HUES6 (cell line): ENCODE data around the gene EXT2.

Experiments used
- H3K27ac ChIP-seq: 2 replicates; pipeline ENCODE4 v1.7.0; 2013; ENCODE audit warnings: low read depth, mild to moderate bottlenecking, low read length, inconsistent platforms
- H3K27me3 ChIP-seq: 2 replicates; pipeline ENCODE4 v1.6.1; 2013; ENCODE audit warnings: low read length; ENCODE audit not compliant: control insufficient read depth, insufficient read depth
- H3K36me3 ChIP-seq: 2 replicates; pipeline ENCODE4 v1.6.1; 2013; ENCODE audit warnings: low read length; ENCODE audit not compliant: control insufficient read depth, insufficient read depth
- H3K4me1 ChIP-seq: 2 replicates; pipeline ENCODE4 v1.6.1; 2013; ENCODE audit warnings: low read length; ENCODE audit not compliant: control insufficient read depth, insufficient read depth
- H3K4me3 ChIP-seq: 2 replicates; pipeline ENCODE4 v1.5.1; 2013; ENCODE audit warnings: low read depth, low read length
- H3K9ac ChIP-seq: one replicate; pipeline ENCODE4 v1.6.1; 2013; ENCODE audit warnings: mild to moderate bottlenecking, low read length
- H3K9me3 ChIP-seq: 2 replicates; pipeline ENCODE4 v1.6.1; 2013; ENCODE audit warnings: low read depth, low read length; ENCODE audit not compliant: control insufficient read depth, insufficient read depth

Gene EXT2

DNA sequence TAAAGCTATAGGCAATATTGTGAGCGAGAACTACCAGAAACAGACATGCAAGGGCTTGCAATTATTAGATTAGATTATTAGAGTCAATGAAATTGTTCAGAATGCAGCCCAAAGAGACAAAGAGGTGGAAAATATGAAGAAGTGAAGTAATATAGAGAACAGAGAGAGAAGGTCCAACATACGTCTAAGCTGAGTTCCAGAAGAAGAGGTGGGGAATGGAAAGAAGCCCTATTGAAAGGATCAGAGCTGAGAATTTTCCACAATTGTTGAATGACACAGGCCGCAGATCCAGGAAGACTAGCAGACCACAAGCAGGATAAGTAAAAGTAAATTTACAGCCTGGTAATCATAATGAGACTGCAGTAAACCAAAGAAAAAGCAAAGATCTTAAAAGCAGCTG lies 93.2 kb downstream of the EXT2 start:
- H3K27ac ChIP-seq = no peak overlapping the region
- H3K4me3 ChIP-seq = no peak overlapping the region
- H3K36me3 ChIP-seq = peaks cover 13% of the 10 kb centered on the region; the same call in 1 of the 2 replicates
- no peaks in the 10 kb centered on the region for H3K27me3 ChIP-seq
- no peak overlapping the region for H3K9ac ChIP-seq
- H3K4me1 ChIP-seq = peaks cover 13% of the 10 kb centered on the region
- H3K9me3 ChIP-seq = peaks cover 23% of the 10 kb centered on the region

DNA sequence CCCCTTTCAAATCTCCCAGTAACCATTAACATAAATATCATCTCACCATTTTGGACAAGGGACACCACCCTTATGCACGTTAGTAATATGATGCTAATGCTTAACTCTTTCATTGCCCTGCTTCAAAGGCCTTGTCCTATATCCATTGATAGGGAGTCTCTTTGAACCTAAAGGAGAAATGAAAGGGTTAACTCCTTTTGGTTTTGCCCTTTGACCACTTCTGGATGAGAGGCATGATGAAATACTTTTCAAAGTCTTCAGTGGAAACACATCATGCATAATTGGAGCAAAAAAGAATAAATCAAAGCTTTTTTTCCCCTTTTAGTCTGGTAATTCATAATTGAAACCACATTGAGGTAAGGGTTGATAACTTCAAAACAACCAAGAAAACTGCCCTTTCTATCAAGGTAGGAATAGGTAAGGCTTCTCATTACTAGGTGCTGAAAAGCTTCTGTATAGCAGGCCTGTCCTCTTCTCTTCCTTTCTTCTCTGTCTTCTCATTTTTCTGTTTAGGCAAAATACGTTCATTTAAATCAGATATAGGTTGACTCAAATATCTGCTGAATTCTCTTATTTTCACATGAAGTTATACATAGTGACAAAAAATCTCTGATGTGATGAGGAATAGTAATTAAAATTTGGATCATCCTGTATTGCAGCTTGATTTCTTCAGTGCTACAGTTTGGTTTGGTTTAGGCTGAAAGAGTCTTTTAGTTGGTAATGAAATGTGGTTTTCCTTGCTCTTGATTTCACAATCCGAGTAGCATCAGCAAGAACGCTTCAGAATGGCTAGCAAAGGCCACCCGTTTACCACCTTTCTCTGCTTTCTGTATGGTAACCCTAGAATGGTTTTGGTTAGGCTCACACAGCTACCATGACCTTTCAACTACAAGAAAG lies 94.8 kb downstream of the EXT2 start:
- Histone ChIP-seq H3K4me1 (peaks cover 13% of the 10 kb centered on the region), H3K27ac (no peak overlapping the region), H3K4me3 (no peak overlapping the region), H3K27me3 (no peaks in the 10 kb centered on the region), H3K9ac (no peak overlapping the region), H3K9me3 (peaks cover 24% of the 10 kb centered on the region), H3K36me3 (peaks cover 13% of the 10 kb centered on the region; the same call in 1 of the 2 replicates)

DNA sequence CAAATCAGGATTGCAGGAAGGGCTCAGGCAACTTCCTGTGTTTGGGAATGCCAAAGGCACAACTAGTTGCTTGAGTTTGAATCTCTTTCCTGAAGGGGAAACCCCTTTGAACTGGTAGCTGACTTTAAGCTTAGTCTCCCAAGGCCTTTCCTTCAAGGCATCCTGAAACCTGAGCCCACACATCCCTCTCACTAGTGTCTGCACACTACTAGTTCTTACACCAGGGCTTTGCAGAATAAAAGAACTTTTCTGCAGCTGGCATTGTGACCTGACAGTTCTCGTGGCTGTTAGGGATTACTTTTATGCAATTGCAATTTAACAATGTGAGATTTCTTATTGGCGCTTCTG lies 95.4 kb downstream of the EXT2 start:
- Histone ChIP-seq H3K9me3 (peaks cover 28% of the 10 kb centered on the region), H3K36me3 (peaks cover 13% of the 10 kb centered on the region; the same call in 1 of the 2 replicates), H3K4me1 (peaks cover 13% of the 10 kb centered on the region), H3K27me3 (no peaks in the 10 kb centered on the region), H3K4me3 (no peak overlapping the region), H3K27ac (no peak overlapping the region), H3K9ac (no peak overlapping the region)

DNA sequence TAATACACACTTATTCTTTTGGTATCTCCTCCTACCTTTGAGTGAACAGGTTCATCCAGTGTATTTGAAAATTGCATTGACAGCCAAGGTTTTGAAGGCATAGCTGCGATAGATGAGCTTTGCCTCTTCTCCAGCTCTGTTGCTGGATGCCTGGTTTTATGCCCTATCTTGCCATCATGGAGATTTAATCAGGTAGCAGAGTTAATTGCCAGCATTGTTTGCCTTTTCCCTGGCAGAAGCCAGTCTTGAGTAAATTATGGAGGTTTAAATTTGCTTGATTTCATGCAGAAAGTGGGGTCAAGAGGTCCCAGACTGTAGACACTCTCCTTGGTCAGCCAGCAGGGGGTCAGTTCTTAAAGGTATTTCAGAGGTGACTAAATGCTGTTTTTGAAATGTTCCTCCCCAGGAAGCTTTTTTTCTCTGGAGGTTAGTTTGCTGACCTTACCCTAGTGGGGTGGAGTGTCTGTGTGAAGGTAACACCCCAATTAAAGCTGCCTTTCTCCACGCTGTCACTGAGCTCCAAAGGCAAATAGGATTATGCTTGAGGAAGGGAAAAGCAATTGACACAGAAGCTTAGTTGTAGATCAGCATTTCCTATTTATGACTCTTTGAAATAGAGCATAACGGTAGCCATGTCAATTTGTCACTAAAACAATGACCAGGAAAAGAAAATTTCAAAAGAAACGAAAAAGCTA lies 96.0 kb downstream of the EXT2 start:
- no peak overlapping the region for H3K9ac ChIP-seq
- peaks cover 28% of the 10 kb centered on the region for H3K9me3 ChIP-seq
- H3K36me3 ChIP-seq = peaks cover 13% of the 10 kb centered on the region; the same call in 1 of the 2 replicates
- no peaks in the 10 kb centered on the region for H3K27me3 ChIP-seq
- H3K4me1 ChIP-seq = peaks cover 13% of the 10 kb centered on the region
- no peak overlapping the region for H3K27ac ChIP-seq
- no peak overlapping the region for H3K4me3 ChIP-seq

DNA sequence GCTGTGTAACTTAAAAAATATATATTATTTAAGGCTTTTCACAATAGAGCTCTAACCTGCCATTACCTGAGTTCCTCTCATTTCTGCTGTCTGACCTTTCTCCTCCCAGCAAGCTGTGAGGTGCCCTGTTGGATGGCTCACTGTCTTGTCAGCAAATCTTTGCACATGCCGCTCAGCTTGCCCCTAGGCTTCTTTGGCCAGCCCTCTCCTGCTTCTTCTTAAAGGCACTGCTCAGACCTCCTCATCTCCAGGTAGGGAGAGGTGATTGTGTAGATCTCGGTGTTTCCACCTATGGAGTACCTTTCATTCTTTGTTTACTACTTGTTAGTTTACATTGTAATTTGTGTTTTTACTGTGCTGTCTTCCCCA lies 96.5 kb downstream of the EXT2 start:
- H3K4me1 ChIP-seq = peaks cover 13% of the 10 kb centered on the region
- peaks cover 32% of the 10 kb centered on the region for H3K9me3 ChIP-seq
- no peak overlapping the region for H3K4me3 ChIP-seq
- no peaks in the 10 kb centered on the region for H3K27me3 ChIP-seq
- peaks cover 13% of the 10 kb centered on the region; the same call in 1 of the 2 replicates for H3K36me3 ChIP-seq
- H3K9ac ChIP-seq = no peak overlapping the region
- no peak overlapping the region for H3K27ac ChIP-seq

DNA sequence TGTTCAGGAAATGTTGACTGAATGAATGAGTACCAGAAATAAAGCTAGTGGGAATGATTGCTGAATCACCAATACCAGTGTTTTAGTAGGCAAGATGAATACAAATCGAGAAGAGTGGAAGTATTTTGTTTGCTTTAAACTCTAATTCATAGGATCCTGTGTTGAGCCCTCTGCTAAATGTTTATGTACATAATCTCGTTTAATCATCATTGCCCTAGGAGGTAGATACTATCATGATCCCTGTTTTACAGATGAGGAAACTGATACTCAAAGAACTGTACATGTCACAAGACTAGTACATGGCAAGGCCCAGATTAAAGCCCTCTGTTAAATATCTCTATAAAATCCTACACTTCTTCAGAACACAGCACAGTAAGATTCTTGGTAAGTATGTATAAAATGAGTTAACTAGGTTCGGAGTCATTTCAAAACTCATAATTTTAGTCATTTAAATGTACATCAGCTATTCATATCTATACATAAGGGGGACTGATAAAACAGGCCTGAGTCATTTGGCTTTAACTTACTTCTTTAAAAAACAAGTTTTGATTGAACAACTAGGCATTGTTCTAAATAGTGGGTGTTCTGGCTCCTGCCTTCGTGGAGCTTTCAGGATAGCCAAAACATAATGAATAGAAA lies 97.1 kb downstream of the EXT2 start:
- no peak overlapping the region for H3K4me3 ChIP-seq
- peaks cover 13% of the 10 kb centered on the region for H3K4me1 ChIP-seq
- peaks cover 32% of the 10 kb centered on the region for H3K9me3 ChIP-seq
- no peaks in the 10 kb centered on the region for H3K27me3 ChIP-seq
- peaks cover 13% of the 10 kb centered on the region; the same call in 1 of the 2 replicates for H3K36me3 ChIP-seq
- H3K9ac ChIP-seq = no peak overlapping the region
- H3K27ac ChIP-seq = no peak overlapping the region

DNA sequence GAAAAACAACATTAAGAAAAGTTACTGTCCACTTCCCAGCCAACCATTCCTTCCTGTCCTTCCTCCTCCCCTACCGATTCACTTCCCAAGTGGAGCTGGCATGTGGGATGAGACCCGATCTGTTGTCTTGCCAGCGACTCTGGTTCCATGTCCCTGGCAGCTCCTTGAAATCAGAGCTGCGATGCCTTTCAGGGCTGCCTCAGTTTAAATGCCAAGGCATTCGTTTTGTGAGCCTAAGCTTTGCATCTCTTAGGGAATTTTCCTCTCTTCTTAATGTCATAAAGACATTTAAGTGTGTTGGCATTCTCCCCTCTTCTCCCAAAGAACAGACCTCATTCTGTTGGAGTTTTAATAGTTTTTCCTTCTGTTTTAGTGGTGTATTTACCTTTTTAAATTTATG lies 98.4 kb downstream of the EXT2 start:
- Histone ChIP-seq H3K4me3 (no peak overlapping the region), H3K27ac (no peak overlapping the region), H3K9me3 (peaks cover 19% of the 10 kb centered on the region), H3K9ac (no peak overlapping the region), H3K27me3 (no peaks in the 10 kb centered on the region), H3K36me3 (peaks cover 9% of the 10 kb centered on the region; the same call in 1 of the 2 replicates), H3K4me1 (peaks cover 21% of the 10 kb centered on the region)

DNA sequence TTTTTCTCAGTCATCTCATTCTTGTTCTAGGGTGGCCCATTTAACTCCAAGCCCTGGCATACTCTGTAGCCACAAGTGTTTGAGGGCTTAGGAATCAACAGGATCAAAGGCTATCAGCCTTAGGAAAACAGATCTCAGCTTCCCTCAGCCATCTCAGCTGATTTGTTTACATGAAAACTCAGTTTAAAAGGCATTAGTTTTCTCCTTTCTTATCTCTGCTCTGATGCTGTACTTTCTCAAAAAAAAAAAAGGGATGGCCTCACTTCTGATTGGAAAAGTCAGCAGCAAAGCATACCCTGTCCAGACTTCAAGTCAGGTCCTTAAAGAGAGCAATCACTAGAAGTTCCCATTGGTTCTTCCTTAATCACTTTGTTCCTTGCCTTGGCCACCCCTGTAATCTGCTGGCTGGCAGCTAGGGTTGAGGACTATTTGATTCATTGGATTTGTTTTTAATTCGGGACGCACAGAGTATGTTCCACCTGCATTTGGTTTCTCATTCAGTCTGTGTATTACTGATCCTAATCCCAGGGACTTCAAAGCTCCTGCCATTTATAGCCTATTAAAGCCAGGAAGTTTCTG lies 102.8 kb downstream of the EXT2 start:
- Histone ChIP-seq H3K4me3 (no peak overlapping the region), H3K9ac (no peak overlapping the region), H3K27me3 (no peaks in the 10 kb centered on the region), H3K4me1 (peaks cover 28% of the 10 kb centered on the region), H3K27ac (no peak overlapping the region), H3K36me3 (no peaks in the 10 kb centered on the region), H3K9me3 (peaks cover 8% of the 10 kb centered on the region; the same call in 1 of the 2 replicates)

DNA sequence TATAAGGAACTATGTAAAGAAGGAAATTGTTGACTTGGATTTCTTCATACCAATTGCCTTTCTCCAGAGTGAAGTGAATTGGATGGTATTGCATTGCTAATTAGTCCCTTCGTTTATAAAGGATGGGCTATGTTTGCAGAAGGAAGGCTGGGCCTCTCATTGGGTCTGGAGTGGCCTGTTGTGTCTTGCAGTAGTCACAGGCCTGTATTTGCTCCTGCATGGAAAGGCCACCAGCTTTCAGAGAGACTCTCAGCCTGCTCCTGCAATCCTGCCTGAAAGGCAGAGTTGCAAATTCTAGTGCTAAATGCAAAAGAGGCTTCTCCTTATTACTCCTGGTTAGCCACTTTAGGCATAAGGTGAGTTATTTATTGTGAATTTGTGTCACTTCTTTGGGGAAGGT lies 103.8 kb downstream of the EXT2 start:
- H3K27ac ChIP-seq = peak overlapping the region; percentile 27; the same call in 1 of the 2 replicates
- H3K9ac ChIP-seq = peak overlapping the region; percentile 5

DNA sequence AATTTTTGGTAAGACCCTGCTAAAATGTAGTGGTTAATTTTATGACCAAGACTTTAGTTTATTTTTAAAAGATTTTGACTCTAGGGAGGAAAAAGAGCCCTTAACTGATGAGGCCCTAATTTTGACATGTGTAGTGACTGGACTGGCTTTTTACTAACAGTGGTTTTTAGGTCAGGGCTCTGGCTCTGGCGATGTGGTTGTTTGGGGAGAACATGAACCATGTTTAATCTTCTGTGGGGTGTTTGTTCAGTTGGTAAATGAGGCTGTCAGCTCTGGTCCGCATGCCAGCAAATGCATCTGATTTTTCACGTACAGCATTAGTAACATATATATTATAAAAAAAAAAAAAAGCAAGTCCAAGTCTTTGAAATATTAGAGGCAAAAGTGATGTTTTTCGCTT lies 104.3 kb downstream of the EXT2 start:
- H3K9ac ChIP-seq = no peak overlapping the region
- no peaks in the 10 kb centered on the region for H3K27me3 ChIP-seq
- H3K27ac ChIP-seq = peak overlapping the region; percentile 27; the same call in 1 of the 2 replicates
- peaks cover 28% of the 10 kb centered on the region for H3K4me1 ChIP-seq
- no peak overlapping the region for H3K4me3 ChIP-seq
- H3K36me3 ChIP-seq = no peaks in the 10 kb centered on the region
- peaks cover 8% of the 10 kb centered on the region; the same call in 1 of the 2 replicates for H3K9me3 ChIP-seq

More for the DNA sequence above, 103.8 kb downstream of the EXT2 start:
- peaks cover 8% of the 10 kb centered on the region; the same call in 1 of the 2 replicates for H3K9me3 ChIP-seq
- no peaks in the 10 kb centered on the region for H3K36me3 ChIP-seq
- peaks cover 28% of the 10 kb centered on the region for H3K4me1 ChIP-seq
- H3K27me3 ChIP-seq = no peaks in the 10 kb centered on the region
- H3K4me3 ChIP-seq = no peak overlapping the region
